Activated CD8-positive, alpha-beta memory T cell treated with anti-CD3 and anti-CD28 coated beads for 24 hours (primary cell): ENCODE measurements around the gene AQP10.
"Not testable (repeated sequence)": the region's sequence is repeated elsewhere in the genome, so short reads cannot be mapped to it uniquely, and the experiment has no call there.

Experiments
- DNase-seq: peaks from one replicate; pipeline ENCODE4 v3.0.0-alpha.2; 2020

The AQP10 gene

DNA sequence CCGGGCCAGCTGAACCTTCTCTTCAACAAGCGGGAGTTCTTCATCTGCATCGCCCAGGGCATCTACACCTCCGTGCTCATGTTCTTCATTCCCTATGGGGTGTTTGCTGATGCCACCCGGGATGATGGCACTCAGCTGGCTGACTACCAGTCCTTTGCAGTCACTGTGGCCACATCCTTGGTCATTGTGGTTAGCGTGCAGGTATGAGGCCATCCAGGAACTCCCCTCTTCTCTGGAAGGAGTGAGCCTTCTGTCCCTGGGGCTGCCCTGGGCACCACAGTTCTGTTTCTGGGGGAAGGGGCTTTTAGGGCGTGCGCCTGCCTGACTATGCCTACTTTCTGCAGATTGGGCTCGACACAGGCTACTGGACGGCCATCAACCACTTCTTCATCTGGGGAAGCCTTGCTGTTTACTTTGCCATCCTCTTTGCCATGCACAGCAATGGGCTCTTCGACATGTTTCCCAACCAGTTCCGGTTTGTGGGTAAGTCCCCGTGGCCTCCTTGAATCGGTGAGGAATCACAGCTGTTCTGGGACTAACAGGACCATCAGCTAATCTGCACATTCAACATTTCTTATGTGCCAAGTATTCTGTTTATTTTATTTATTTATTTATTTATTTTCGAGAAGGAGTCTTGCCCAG is 25.5 kb downstream of the AQP10 start:
- no peak for DNase-seq

DNA sequence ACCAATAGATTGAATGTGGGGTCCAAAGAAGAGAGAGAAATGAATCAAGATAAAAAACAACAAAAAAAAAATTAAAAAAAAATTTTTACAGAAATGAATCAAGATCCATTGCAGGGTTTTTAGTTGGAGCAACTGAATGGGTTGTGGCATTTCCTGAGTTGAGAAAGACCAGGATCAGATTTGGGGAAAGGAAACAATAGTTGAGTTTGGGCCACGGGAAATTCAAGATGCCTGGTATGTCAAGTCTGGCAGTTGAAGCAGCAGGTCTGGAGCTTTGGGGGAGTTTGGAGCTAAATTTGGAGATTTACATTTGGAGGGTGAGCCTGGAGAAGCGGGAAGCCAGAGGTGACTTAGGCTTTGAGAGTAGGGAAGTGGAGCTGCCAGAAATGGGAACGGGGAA is 27.1 kb downstream of the AQP10 start:
- DNase-seq = no peak

DNA sequence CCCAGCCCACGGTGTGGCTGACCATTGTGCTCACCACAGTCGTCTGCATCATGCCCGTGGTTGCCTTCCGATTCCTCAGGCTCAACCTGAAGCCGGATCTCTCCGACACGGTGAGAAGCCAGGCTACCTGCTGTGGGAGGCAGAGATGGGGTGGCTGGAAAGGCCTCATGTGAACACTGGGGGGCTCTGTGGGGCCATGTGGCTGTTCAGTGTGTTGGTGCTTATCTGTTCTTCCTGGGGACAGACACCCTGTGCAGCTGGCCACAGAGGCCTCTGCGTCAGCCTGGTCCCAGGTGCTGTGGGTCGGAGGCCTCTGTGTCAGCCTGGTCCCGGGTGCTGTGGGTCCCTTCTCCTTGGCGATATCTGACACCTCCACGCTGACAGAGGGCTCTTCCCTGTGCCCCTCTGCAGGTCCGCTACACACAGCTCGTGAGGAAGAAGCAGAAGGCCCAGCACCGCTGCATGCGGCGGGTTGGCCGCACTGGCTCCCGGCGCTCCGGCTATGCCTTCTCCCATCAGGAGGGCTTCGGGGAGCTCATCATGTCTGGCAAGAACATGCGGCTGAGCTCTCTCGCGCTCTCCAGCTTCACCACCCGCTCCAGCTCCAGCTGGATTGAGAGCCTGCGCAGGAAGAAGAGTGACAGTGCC is 27.7 kb downstream of the AQP10 start:
- DNase-seq = no peak

DNA sequence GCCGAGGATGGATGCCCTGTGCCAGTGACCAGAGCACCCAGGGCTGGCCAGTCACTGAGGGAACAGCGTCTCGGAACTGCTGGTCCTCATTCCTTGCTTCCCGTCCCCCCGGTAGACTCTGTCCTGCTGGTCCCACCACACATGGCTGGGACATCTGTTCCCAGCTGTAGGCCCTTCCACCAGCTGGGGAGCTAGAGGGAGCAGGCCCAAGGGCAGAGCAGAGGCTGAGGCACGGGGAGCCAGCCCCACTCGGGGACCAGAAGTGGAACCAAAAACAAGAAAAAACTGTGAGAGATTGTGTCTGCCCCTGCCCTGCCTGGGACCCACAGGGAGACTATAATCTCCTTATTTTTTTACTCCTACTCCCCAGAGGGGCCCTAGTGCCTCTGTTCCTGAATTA is 28.2 kb downstream of the AQP10 start:
- no peak for DNase-seq

DNA sequence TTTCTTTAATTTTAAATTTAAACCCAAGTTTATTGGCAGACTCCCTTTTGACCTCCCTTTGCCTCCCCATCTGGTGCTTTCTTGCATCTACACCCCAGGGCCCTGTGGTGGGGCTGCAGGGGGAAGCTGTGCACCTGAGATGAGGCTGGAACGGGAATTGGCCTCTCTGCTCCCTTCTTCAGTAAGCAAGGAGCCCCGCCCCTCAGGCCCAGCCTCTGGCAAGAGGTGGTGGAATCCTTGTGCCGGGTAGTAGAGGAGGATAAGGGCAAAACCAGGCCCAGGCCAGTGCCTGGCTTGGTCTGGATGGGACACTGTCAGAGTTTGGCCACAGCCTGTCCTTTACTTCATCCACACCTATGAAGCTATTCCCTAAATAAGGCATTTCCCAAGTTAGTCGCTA is 29.5 kb downstream of the AQP10 start:
- DNase-seq = no peak

DNA sequence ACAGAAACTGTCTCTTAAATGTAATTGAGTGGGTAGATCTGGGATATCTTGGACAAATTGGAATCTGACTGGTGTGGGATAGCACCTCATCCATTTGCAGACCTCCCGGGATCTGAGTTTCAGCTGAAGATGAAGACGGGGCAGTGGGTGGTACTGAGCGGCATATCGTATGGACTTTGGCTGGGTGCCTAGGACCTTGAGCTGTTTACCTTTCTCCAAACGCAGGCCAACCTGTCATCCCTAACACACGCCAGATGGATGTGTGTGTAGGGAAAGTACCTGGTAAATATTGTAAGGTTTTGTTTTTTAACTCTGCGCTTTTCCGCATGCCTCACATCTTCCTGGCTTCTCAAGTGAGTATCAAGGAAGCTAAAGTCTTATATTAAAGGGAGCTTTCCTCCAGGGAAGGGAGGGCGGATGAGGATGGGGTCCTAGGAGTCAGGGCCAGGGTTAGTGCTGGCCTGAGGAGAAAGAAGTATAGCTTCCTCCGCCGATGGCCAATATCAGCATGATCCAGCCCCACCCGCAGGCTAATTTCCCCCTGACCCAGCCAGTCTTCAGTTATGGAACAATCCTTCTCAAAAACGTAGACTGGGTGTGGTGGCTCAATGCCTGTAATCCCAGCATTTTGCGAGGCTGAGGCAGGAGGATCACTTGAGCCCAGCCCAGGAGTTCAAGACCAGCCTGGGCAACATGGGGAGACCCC is 30.6 kb downstream of the AQP10 start:
- no peak for DNase-seq

DNA sequence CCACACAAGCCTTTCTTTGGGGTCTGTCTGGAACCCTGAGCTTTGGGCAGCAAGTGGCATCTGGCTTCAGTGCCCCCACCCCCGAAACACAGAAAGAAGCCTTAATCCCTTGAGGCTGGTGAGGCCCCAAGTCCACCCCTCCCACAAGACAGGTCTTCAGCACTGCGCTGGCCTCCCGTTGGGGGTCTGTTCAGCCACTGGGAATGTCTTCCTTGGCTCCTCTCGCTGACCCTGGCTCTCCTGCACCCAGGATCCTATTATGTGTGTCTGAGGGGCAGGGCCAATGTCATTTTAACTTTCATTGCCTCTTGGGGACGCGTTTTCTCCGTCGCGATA is 31.3 kb downstream of the AQP10 start:
- DNase-seq = no peak

DNA sequence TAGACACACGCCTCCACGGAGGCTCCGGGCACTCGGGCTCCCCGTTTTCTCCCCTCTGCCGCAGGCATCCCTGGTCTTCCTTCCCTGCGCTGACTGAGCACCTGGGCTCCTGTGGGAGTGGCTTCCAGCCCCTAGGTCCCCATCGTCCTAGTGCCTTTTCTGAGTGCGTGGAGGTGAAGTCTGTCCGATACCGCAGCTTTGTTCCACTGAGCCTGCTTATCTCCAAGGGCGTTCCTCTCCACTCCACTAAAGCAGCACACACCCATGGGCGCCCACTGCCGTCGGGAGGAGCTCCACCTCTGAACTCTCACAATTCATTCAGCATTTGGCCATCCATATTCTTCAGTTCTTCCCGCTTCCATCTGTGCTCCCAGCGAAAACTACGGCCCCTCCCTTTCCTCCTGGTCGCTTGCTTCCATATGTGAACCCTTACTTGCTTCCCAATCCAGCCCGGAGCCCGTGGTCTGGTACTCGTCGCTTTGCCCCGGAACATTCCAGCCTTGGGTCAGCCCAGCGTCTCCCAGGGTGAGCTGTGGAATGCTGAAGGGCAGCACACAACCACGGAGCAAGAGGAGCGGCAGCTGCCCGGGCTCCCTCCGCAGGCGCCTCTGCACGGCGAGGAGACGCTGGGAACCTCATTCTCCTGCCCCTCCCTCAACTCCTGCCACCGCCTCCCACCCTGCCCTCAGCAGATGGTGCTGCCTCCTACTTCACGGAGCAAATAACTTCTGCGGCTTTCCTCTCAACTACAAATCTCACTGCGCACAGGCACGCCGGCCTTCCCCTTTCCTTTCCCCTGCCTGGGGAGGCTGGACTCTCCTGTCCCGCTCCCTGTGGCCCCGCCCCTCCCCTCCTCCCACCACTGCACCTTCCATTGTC is 31.9 kb downstream of the AQP10 start:
- peak; percentile 70 for DNase-seq

DNA sequence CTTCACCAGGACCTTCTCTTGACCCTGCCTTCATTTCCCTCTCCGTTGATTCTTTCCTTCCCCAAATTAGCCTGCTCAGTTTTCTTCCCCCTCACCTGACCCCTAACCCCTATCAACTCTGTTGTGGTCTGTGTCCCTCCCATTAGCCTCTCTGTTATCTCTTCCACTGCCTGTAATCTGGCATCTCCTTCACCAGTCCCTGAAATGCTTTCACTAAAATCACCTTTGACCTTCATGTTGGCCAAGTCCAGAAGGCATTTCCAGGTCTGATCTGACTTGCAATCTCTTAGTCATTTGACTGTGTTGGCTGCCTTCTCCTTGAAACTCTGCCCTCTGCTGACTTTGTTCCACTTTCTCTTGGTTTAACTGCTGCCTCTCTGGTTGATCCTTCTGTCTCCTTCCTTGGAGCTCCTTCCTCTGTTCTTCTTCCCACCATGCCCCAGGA is 32.6 kb downstream of the AQP10 start:
- DNase-seq = no peak

DNA sequence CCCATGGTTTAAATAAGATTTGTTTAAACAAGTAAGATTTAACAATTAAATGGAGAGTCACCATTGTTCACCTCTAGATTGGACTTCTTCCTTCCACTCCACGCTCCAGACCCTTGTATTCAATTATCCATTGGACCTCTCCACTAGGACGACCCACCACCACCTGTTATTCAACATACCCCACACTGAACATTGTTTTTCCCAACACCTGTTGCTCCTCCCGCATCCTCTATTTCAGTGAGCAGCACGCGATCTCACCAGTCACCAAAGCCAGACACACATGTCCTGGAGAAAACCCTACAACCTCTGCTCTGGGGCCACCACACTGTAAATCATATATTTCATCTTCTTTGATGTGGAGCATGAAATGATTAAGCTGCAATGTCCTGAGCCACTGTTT is 33.1 kb downstream of the AQP10 start:
- DNase-seq = no peak

DNA sequence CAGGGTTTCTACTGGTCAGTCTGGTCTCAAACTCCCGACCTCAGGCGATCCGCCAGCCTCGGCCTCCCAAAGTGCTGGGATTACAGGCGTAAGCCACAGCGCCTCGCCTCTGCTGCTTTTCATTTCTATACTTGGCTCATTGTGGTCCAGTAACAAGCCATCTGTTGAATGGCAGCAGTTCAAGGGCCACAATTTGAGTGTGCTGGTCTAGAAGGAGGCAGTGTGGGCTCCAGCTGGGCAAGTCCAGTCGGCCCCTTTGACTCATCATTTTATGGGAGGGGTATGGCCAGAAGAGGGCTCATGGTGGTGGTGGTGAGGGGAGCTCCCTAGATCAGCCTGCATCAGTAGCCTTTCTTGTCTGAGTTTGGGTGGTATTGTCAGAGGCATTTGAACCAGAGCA is 37.6 kb downstream of the AQP10 start:
- DNase-seq = no peak

DNA sequence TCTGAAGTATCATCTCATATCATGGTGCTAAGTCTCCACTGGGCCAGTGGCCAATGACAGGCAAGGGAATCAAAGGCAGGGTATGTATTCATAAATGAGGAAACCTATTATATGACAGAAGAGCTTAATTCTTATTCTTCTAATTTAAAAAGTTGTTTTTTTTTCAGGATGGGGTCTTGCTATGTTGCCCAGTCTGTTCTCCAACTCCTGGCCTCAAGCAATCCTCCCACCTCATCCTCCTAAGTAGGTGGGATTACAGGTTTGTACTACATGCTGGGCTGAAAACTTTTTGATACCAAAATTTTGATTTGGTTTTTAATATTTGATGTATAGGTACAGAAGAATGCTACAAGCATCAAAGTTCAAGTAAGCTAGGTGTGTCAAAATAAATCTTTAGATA is 39.4 kb downstream of the AQP10 start:
- DNase-seq = no peak

DNA sequence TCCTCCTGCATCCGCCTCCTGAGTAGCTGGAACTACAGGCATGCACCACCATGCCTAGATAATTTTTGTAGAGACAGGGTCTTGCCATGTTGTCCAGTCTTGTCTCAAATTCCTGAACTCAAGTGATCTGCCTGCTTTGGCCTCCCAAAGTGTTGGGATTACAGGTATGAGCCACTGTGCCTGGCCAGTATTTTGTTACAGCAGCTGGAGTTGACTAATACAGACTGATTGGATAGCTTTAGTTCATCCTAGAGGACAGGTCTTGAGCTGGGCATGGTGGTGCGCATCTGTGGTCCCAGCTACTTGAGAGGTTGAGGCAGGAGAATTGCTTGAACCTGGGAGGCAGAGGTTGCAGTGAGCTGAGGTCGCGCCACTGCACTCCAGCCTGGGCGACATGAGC is 40.0 kb downstream of the AQP10 start:
- not testable (repeated sequence) for DNase-seq

DNA sequence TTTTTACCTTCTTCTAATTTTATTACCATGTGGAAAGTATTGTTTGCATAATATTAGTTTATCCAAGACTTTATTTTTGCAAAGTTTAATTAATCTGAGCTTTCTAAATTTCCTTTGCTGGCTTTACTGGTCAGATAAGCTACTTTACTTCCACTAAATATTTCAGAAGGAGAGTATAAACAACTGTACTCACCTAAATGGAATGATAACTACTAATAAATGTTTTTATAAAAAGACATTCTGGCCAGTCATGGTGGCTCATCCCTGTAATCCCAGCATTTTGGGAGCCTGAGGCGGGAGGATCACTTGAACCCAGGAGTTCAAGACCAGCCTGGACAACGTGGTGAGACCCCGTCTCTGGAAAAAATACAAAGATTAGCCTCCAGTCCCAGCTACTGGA is 40.5 kb downstream of the AQP10 start:
- no peak for DNase-seq

DNA sequence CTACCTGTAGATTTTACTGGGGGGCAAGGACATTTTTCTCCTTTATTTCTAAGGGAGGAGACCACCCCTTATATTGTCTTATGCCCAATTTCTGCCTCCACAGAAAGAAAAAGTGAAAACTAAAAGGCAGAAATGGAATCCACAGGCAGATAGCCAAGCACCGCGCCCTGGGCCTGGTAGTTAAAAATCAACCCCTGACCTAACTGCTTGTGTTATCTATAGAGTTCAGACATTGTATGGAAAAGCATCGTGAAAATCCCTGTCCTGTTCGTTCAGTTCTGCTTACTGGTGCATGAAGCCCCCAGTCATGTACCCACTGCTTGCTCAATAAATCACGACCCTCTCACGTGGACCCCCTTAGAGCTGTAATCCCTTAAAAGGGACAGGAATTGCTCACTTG is 50.5 kb downstream of the AQP10 start:
- no peak for DNase-seq

DNA sequence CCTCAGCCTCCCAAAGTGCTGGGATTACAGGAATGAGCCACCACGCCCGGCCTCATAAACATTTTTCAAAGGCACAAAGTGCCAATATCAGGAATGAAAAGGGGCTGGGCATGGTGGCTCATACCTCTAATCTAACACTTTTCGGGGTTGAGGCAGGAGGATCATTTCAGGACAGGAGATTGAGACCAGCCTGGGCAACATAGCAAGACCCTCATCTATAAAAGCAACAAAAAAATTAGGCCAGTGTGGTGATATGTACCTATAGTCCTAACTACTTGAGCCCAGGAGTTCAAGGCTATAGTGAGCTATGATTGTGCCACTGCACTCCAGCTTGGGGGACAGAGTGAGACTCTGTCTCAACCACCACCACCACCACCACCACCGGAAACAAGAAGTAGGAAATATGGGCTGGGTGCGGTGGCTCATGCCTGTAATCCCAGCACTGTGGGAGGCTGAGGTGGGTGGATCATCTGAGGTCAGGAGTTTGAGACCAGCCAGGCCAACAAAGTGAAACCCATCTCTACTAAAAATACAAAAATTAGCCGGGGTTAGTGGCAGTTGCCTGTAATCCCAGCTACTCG is 53.0 kb downstream of the AQP10 start:
- not testable (repeated sequence) for DNase-seq
